ENCODE results near the gene HS3ST1. TPM values are rescaled to one million over a fixed set of nuclear protein-coding genes. Genes with fewer than 3 reads are reported as not detected.

The HS3ST1 gene
- total RNA-seq, 1 experiment from 2014 or later, result not detected

- Histone ChIP-seq H3K4me3 (ENCODE audit: low read depth, low read length, poor library complexity, severe bottlenecking) (no peak overlapping the region), H3K27me3 (replicated peaks; ENCODE audit: insufficient read depth, low read depth, low read length, poor library complexity) (no peaks in the 10 kb centered on the region), H3K36me3 (ENCODE audit: insufficient read depth, low read length, poor library complexity, severe bottlenecking) (no peaks in the 10 kb centered on the region), H3K27ac (ENCODE audit: low read depth, low read length, poor library complexity, severe bottlenecking) (no peak overlapping the region), H3K4me1 (ENCODE audit: insufficient read depth, low read length, poor library complexity, severe bottlenecking) (no peaks in the 10 kb centered on the region), H3K9me3 (ENCODE audit: low read depth, low read length, poor library complexity, severe bottlenecking) (peaks cover 17% of the 10 kb centered on the region)
- TF ChIP-seq EZH2 (IDR thresholded peaks at IDR 0.05; ENCODE audit: borderline replicate concordance, low read depth, low read length, poor library complexity, severe bottlenecking) (no peak), CTCF (conservative IDR thresholded peaks at IDR 0.05; ENCODE audit: low read depth, low read length) (no peak)
- no TSS peak for BruUV-seq (replicated peaks)
- no peak for DNase-seq (ENCODE audit: low spot score)
- CTCF ChIA-PET, result no interaction called here
- intact Hi-C loops (cut with micrococcal nuclease; ENCODE audit: unreplicated experiment), result no loop called here
- POLR2A ChIA-PET (ENCODE audit: low non-redundant PET), result no interaction called here
These were observed 6.9 kb upstream of the HS3ST1 start for GRCh38 chr4:11435557-11435956.

GRCh38 chr4:11431111-11431510, 2.4 kb upstream of the HS3ST1 start:
- POLR2A ChIA-PET (ENCODE audit: low non-redundant PET), result no interaction called here
- Histone ChIP-seq H3K27me3 (replicated peaks; ENCODE audit: insufficient read depth, low read depth, low read length, poor library complexity) (no peaks in the 10 kb centered on the region), H3K36me3 (ENCODE audit: insufficient read depth, low read length, poor library complexity, severe bottlenecking) (no peaks in the 10 kb centered on the region), H3K4me3 (ENCODE audit: low read depth, low read length, poor library complexity, severe bottlenecking) (no peak overlapping the region), H3K9me3 (ENCODE audit: low read depth, low read length, poor library complexity, severe bottlenecking) (peaks cover 11% of the 10 kb centered on the region), H3K27ac (ENCODE audit: low read depth, low read length, poor library complexity, severe bottlenecking) (no peak overlapping the region), H3K4me1 (ENCODE audit: insufficient read depth, low read length, poor library complexity, severe bottlenecking) (no peaks in the 10 kb centered on the region)
- TF ChIP-seq CTCF (conservative IDR thresholded peaks at IDR 0.05; ENCODE audit: low read depth, low read length), result no peak
- no peak for TF ChIP-seq EZH2 (IDR thresholded peaks at IDR 0.05; ENCODE audit: borderline replicate concordance, low read depth, low read length, poor library complexity, severe bottlenecking)
- CTCF ChIA-PET, result no interaction called here
- no TSS peak for BruUV-seq (replicated peaks)
- DNase-seq (ENCODE audit: low spot score), result no peak
- intact Hi-C loops (cut with micrococcal nuclease; ENCODE audit: unreplicated experiment), result no loop called here

GRCh38 chr4:11430536-11430935, 1.8 kb upstream of the HS3ST1 start:
- CTCF ChIA-PET, result no interaction called here
- intact Hi-C loops (cut with micrococcal nuclease; ENCODE audit: unreplicated experiment), result no loop called here
- BruUV-seq (replicated peaks), result no TSS peak
- Histone ChIP-seq H3K36me3 (ENCODE audit: insufficient read depth, low read length, poor library complexity, severe bottlenecking) (no peaks in the 10 kb centered on the region), H3K4me1 (ENCODE audit: insufficient read depth, low read length, poor library complexity, severe bottlenecking) (no peaks in the 10 kb centered on the region), H3K9me3 (ENCODE audit: low read depth, low read length, poor library complexity, severe bottlenecking) (peaks cover 11% of the 10 kb centered on the region), H3K27me3 (replicated peaks; ENCODE audit: insufficient read depth, low read depth, low read length, poor library complexity) (no peaks in the 10 kb centered on the region), H3K4me3 (ENCODE audit: low read depth, low read length, poor library complexity, severe bottlenecking) (no peak overlapping the region), H3K27ac (ENCODE audit: low read depth, low read length, poor library complexity, severe bottlenecking) (no peak overlapping the region)
- DNase-seq (ENCODE audit: low spot score), result no peak
- no peak for TF ChIP-seq CTCF (conservative IDR thresholded peaks at IDR 0.05; ENCODE audit: low read depth, low read length)
- TF ChIP-seq EZH2 (IDR thresholded peaks at IDR 0.05; ENCODE audit: borderline replicate concordance, low read depth, low read length, poor library complexity, severe bottlenecking), result no peak
- POLR2A ChIA-PET (ENCODE audit: low non-redundant PET), result no interaction called here

Measured in A673 (cell line).